MM.1S (cell line): Measurements from ENCODE around the gene FBLN7.

Source experiments
- CTCF ChIP-seq: fragments of 300-600 bp; sonication (generic); IDR thresholded peaks from 2 replicates; pipeline ENCODE4 v1.5.1; 2016; ENCODE audit warnings: antibody characterized with exemption, low read length, mixed read lengths
- EZH2 ChIP-seq: fragments of 300-600 bp; sonication (generic); optimal IDR thresholded peaks from 2 replicates; pipeline ENCODE3; 2017; ENCODE audit warnings: low read depth, mild to moderate bottlenecking, antibody characterized with exemption, low read length, mixed read lengths

DNA sequence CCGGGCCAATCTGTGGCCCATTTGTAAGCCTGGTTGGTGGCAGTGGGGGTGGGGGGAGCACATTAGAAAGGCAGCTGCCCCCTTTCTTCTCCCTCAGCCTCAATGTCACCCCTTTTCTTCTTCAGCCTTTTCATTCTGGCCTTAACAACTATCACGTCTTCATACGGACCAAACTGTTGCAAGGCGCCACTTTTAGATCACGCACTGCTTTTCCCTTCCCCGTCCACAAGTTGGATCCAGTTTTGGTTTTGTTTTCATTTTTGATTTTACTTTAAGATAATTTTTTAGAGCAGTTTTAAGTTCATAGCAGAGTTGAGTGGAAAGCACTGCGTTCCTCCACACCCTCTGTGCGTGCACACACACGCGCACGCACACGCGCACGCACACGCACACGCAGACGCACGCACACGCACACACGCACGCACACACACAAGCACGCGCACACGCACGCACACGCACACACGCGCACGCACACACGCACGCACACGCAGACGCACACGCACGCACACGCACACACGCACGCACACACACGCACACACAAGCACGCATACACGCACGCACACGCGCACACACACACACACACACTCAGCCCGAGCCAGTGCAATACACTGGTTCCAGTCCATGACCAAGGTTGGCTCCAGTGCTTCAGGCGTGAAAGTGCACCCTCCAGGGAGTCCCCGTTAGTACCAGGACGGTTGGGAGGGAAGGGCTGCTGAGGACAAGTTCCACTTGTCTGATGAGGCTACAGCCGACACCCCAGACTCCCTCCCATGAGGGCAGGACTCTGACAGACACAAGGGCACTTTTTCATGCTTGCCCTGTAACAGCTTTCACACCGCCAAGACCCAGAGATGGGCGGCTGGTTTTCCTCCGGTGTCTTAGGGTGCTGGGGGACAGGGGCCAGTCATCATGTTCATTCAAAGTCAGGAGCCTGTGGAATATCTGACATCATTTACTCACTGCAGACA lies 22.4 kb downstream of the FBLN7 start:
- TF ChIP-seq CTCF (no peak), EZH2 (no peak)
